Measurements from ENCODE around the gene MRPL37. TPM values are rescaled to one million over a fixed set of nuclear protein-coding genes. Genes with fewer than 3 reads are reported as not detected.

The MRPL37 gene
- total RNA-seq, 4 donors from 2014 or later = 55.7 to 76.4 (median 68.3) TPM

DNA sequence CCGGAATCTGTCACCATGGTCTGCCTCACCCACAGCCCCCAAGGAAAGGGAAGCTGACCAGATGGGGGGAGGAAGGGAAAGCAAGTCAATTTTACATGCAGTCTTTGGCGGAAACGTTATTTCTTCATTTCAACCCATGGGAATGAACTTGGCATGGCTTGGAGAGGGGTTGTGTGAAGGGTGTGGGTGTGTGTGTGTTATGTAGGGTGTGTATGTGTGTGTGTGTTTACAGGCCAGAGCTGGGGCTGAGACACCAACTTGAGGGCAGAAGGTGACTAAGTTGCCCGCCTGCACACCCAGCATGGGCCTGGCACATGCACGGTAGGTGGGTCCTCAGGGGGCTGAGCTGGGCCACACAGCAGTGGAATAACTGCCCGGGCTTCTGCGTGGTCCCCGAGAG lies 65.2 kb downstream of the MRPL37 start:
- no peak for DNase-seq (ENCODE audit: low spot score in 2 of 2)
- intact Hi-C loops (cut with DNase I; ENCODE audit: low total_unique reads) = no loop called here
- TF ChIP-seq, protein P1, sequence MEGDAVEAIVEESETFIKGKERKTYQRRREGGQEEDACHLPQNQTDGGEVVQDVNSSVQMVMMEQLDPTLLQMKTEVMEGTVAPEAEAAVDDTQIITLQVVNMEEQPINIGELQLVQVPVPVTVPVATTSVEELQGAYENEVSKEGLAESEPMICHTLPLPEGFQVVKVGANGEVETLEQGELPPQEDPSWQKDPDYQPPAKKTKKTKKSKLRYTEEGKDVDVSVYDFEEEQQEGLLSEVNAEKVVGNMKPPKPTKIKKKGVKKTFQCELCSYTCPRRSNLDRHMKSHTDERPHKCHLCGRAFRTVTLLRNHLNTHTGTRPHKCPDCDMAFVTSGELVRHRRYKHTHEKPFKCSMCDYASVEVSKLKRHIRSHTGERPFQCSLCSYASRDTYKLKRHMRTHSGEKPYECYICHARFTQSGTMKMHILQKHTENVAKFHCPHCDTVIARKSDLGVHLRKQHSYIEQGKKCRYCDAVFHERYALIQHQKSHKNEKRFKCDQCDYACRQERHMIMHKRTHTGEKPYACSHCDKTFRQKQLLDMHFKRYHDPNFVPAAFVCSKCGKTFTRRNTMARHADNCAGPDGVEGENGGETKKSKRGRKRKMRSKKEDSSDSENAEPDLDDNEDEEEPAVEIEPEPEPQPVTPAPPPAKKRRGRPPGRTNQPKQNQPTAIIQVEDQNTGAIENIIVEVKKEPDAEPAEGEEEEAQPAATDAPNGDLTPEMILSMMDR (IDR thresholded peaks at IDR 0.05) = no peak
- TF ChIP-seq POLR2A (IDR thresholded peaks at IDR 0.05) = no peak
- WGBS, 2 donors = 87 to 88% methylated on average over 8 of the region's 8 CpGs
- no peak overlapping the region for H3K4me3 ChIP-seq (ENCODE audit: low read depth, poor library complexity, severe bottlenecking)

DNA sequence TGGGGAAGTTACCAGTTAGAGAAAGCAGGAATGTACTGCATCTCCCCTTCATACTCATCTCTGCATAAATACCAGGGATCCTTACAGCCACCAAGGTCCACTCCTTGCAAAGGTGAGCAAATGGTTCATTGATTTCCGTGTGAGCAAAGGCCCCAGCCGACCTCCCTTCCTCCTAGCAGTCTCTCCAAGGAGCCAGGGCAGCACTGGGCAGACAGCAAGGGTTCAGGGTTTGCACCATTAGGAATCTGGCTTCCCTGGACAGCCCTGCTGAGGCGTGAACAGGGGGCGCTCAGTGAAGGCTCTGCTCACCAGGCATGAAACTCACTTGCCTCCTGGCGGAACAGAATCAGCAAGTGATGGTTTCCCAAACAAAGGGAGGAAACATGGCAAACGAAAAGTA lies 65.7 kb downstream of the MRPL37 start:
- no peak for TF ChIP-seq POLR2A (IDR thresholded peaks at IDR 0.05)
- TF ChIP-seq, protein P1 (IDR thresholded peaks at IDR 0.05) = no peak
- no peak for DNase-seq (ENCODE audit: low spot score in 2 of 2)
- H3K4me3 ChIP-seq (ENCODE audit: low read depth, poor library complexity, severe bottlenecking) = no peak overlapping the region
- WGBS, 2 donors = 93% methylated on average over 6 of the region's 6 CpGs
- intact Hi-C loops (cut with DNase I; ENCODE audit: low total_unique reads) = no loop called here

DNA sequence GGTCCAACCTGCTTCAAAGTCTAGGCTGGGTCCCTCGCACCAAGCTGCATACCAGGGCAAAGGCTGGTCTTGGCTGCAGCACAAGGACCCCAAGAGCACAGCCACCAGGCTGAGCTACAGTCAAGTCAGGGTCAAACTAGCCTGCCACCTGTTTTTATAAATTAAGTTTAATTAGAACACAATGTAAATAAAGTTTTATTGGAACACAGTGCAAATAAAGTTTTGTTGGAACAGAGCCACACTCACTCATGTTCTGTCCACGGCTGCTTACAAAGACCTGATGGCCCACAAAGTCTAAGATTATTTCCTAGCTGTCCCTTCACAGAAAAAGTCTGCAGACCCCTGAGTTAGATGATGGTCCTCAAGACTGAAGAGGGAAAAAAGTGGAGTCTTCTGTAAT lies 66.2 kb downstream of the MRPL37 start:
- no peak for DNase-seq (ENCODE audit: low spot score in 2 of 2)
- intact Hi-C loops (cut with DNase I; ENCODE audit: low total_unique reads) = no loop called here
- no peak for TF ChIP-seq POLR2A (IDR thresholded peaks at IDR 0.05)
- TF ChIP-seq, protein P1 (IDR thresholded peaks at IDR 0.05) = no peak
- no peak overlapping the region for H3K4me3 ChIP-seq (ENCODE audit: low read depth, poor library complexity, severe bottlenecking)
- WGBS, 2 donors = 96 to 98% methylated on average over 2 of the region's 2 CpGs

DNA sequence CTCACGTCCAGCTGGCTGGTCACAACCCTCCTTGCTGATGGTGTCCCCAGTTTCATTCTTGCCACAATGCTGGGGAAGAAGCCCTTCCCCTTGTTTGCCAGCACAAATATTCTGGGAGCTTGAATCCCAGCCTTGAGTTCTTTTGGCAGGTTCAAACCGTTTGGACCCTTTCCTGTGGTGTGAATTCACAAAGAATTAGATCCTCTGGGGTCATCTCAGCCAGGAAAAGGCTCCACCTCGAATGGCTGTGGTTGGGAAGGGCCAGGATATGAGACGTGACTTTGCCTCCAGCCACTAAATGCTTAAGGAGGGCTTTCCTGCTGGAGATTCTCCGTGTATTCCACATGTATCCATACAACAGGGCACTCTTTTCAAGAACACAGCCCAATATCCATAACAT lies 66.9 kb downstream of the MRPL37 start:
- no peak for DNase-seq (ENCODE audit: low spot score in 2 of 2)
- no peak overlapping the region for H3K4me3 ChIP-seq (ENCODE audit: low read depth, poor library complexity, severe bottlenecking)
- TF ChIP-seq POLR2A (IDR thresholded peaks at IDR 0.05) = no peak
- WGBS, 2 donors = 55 to 71% methylated on average over 5 of the region's 5 CpGs
- intact Hi-C loops (cut with DNase I; ENCODE audit: low total_unique reads) = no loop called here

Other genes starting within 250 kb of the MRPL37 start
- gene LDLRAD1, start 182.0 kb upstream of the MRPL37 start, total RNA-seq = not detected
- 100 to 1,000 TPM; 197 to 355 (median 320) TPM for gene TMEM59, start 147.0 kb upstream of the MRPL37 start, total RNA-seq
- 1 to 10 TPM; 3.1 to 4.3 (median 3.8) TPM for gene TCEANC2, start 146.6 kb upstream of the MRPL37 start, total RNA-seq
- under 1 TPM in 3 of 4 donors, not detected in 1; 0.23 to 0.47 (median 0.46) TPM for gene CDCP2, start 47.2 kb upstream of the MRPL37 start, total RNA-seq
- gene CYB5RL, start 137 bp upstream of the MRPL37 start, total RNA-seq = 10 to 100 TPM in 1 of 4 donors, 1 to 10 TPM in 3; 2.4 to 15.2 (median 5.6) TPM
- gene SSBP3, start 206.2 kb downstream of the MRPL37 start, total RNA-seq = 10 to 100 TPM; 19.3 to 40.5 (median 31.3) TPM